ENCODE measurements around the gene GDPGP1.
"Not testable (repeated sequence)": the region's sequence is repeated elsewhere in the genome, so short reads cannot be mapped to it uniquely, and the experiment has no call there.

DNA sequence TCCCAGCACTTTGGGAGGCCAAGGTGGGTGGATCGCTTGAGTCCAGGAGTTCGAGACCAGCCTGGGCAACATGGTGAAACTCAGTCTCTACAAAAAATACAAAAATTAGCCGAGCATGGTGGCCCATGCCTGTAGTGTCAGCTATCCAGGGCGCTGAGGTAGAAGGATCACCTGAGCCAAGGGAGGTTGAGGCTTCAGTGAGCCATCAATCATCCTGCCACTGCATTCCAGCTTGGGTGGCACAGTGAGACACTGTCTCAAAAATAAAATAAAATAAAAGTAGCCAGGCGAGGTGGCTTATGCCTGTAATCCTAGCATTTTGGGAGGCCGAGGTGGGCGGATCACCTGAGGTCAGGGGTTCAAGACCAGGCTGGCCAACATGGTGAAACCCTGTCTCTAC is 45.9 kb upstream of the GDPGP1 start:
- not testable (repeated sequence) for TF ChIP-seq CTCF (IDR thresholded peaks at IDR 0.05); POLR2AphosphoS5 (IDR thresholded peaks at IDR 0.05; ENCODE audit: low read depth, low read length); TCF7L2 (IDR thresholded peaks at IDR 0.05; ENCODE audit: low read depth, low read length)
- TF ChIP-seq, protein P1, sequence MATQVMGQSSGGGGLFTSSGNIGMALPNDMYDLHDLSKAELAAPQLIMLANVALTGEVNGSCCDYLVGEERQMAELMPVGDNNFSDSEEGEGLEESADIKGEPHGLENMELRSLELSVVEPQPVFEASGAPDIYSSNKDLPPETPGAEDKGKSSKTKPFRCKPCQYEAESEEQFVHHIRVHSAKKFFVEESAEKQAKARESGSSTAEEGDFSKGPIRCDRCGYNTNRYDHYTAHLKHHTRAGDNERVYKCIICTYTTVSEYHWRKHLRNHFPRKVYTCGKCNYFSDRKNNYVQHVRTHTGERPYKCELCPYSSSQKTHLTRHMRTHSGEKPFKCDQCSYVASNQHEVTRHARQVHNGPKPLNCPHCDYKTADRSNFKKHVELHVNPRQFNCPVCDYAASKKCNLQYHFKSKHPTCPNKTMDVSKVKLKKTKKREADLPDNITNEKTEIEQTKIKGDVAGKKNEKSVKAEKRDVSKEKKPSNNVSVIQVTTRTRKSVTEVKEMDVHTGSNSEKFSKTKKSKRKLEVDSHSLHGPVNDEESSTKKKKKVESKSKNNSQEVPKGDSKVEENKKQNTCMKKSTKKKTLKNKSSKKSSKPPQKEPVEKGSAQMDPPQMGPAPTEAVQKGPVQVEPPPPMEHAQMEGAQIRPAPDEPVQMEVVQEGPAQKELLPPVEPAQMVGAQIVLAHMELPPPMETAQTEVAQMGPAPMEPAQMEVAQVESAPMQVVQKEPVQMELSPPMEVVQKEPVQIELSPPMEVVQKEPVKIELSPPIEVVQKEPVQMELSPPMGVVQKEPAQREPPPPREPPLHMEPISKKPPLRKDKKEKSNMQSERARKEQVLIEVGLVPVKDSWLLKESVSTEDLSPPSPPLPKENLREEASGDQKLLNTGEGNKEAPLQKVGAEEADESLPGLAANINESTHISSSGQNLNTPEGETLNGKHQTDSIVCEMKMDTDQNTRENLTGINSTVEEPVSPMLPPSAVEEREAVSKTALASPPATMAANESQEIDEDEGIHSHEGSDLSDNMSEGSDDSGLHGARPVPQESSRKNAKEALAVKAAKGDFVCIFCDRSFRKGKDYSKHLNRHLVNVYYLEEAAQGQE (IDR thresholded peaks at IDR 0.05; ENCODE audit: insufficient read depth in 1 of 2, low read depth in 2 of 2, low read length in 1 of 2): not testable (repeated sequence)
